CD4-positive, alpha-beta T cell (primary cell): ENCODE data around the gene COL9A1. TPM values are rescaled to one million over a fixed set of nuclear protein-coding genes. Genes with fewer than 3 reads are reported as not detected.
"Not testable (repeated sequence)": the region's sequence is repeated elsewhere in the genome, so short reads cannot be mapped to it uniquely, and the experiment has no call there.

ENCODE experiments used
- ATAC-seq: fragments of 200-7000 bp; cut with Tn5 transposase; one replicate; pipeline ENCODE4 v1.10.0; 2022; ENCODE audit warnings: mild to moderate bottlenecking; ENCODE audit not compliant: poor library complexity
- CTCF ChIA-PET: fragments of 350-600 bp; sonication (Branson Sonifier 250); formaldehyde crosslinking; loops from one replicate; lab custom pipeline; 2021; ENCODE audit warnings: antibody characterized with exemption, inconsistent platforms; lab: Charles Lee
- POLR2A ChIA-PET: fragments of 350-600 bp; sonication (Branson Sonifier 250); formaldehyde crosslinking; loops from one replicate; lab custom pipeline; 2021; ENCODE audit warnings: antibody characterized with exemption, inconsistent platforms; lab: Charles Lee
- DNase-seq, 14 experiments: peaks; one replicate each; pipeline ENCODE4 v3.0.0-alpha.2; 2013 to 2020; ENCODE audit warnings: mixed read lengths in 2 of 14
- H3K27ac ChIP-seq, 2 donors: one replicate each; pipeline versions ENCODE4 v1.5.1 to v1.7.0; 2013; ENCODE audit warnings: low read length in 2 of 2, low read depth in 1 of 2, mild to moderate bottlenecking in 1 of 2
- H3K27me3 ChIP-seq, 2 experiments: 1 replicate in 1 of 2; 2 replicates in 1 of 2; pipeline versions ENCODE4 v1.6.1 to v1.7.0; 2013; ENCODE audit warnings: low read length in 2 of 2, control low read depth in 1 of 2, mild to moderate bottlenecking in 1 of 2, moderate library complexity in 1 of 2; ENCODE audit not compliant: insufficient read depth in 2 of 2, control insufficient read depth in 1 of 2
- H3K36me3 ChIP-seq: one replicate; pipeline ENCODE4 v1.6.1; 2013; ENCODE audit warnings: low read length, control low read depth; ENCODE audit not compliant: insufficient read depth
- H3K4me1 ChIP-seq: one replicate; pipeline ENCODE4 v1.6.1; 2013; ENCODE audit warnings: low read length, control low read depth; ENCODE audit not compliant: insufficient read depth
- H3K4me3 ChIP-seq: one replicate; pipeline ENCODE4 v1.5.1; 2013; ENCODE audit warnings: mild to moderate bottlenecking, low read length, moderate library complexity
- H3K9me3 ChIP-seq, 2 experiments: 1 replicate in 1 of 2; 2 replicates in 1 of 2; pipeline versions ENCODE4 v1.6.1 to v1.7.0; 2013; ENCODE audit warnings: low read length in 2 of 2, mild to moderate bottlenecking in 2 of 2, control low read depth in 1 of 2, moderate library complexity in 1 of 2; ENCODE audit not compliant: control insufficient read depth in 1 of 2, insufficient read depth in 1 of 2
- H3K27ac Mint-ChIP-seq: one replicate; pipeline ENCODE4 v1.8.0; 2020; ENCODE audit warnings: mixed read lengths
- H3K27me3 Mint-ChIP-seq: one replicate; pipeline ENCODE4 v1.8.0; 2021; ENCODE audit warnings: mixed read lengths
- H3K36me3 Mint-ChIP-seq: one replicate; pipeline ENCODE4 v1.8.0; 2021; ENCODE audit warnings: low read depth, mixed read lengths
- H3K4me1 Mint-ChIP-seq: one replicate; pipeline ENCODE4 v1.8.0; 2021; ENCODE audit warnings: low read depth, mixed read lengths
- H3K4me3 Mint-ChIP-seq: one replicate; pipeline ENCODE4 v1.8.0; 2020; ENCODE audit warnings: mild to moderate bottlenecking, mixed read lengths
- H3K9me3 Mint-ChIP-seq: one replicate; pipeline ENCODE4 v1.8.0; 2020; ENCODE audit warnings: mixed read lengths
- CTCF ChIP-seq: fragments of 200-600 bp; IDR thresholded peaks from one replicate; pipeline ENCODE4 v1.8.0; 2022; ENCODE audit warnings: antibody characterized with exemption, mild to moderate bottlenecking
- intact Hi-C, 2 experiments: fragments of 100-400 bp; cut with DNase I in 1 of 2; cut with micrococcal nuclease in 1 of 2; formaldehyde crosslinking; loops; one replicate each; pipeline versions ENCODE4 v1.15.1 to v1.9.0; 2023 to 2025; cut with DNase I, micrococcal nuclease
- total RNA-seq, 174 experiments: library from RNA in 2 of 174; stranded (reverse) in 2 of 174; gene quantifications; one replicate each; pipeline ENCODE4 v1.2.3 and lab custom pipeline; 2021 to 2026

COL9A1 gene
- total RNA-seq, 2 experiments from 2014 or later, result not detected

- Mint-ChIP-seq H3K4me3 (no peak overlapping the region), H3K27me3 (peaks cover 51% of the 10 kb centered on the region), H3K4me1 (no peaks in the 10 kb centered on the region), H3K36me3 (no peaks in the 10 kb centered on the region), H3K27ac (no peak overlapping the region), H3K9me3 (peaks cover 8% of the 10 kb centered on the region)
- ATAC-seq, result no peak
- Histone ChIP-seq H3K9me3 (no peaks in the 10 kb centered on the region), H3K27ac (no peak overlapping the region), H3K36me3 (no peaks in the 10 kb centered on the region), H3K4me1 (no peaks in the 10 kb centered on the region), H3K4me3 (no peak overlapping the region), H3K27me3 (peaks cover 0 to 4% of the 10 kb centered on the region in 2 experiments)
- no peak for TF ChIP-seq CTCF
- ChIA-PET POLR2A (no interaction called here), CTCF (no interaction called here)
- intact Hi-C loops, result no loop called here
- DNase-seq, result no peak
These were observed 34.3 kb upstream of the COL9A1 start for GRCh38 chr6:70336996-70337742.

GRCh38 chr6:70327036-70327435, 24.2 kb upstream of the COL9A1 start:
- no peak for DNase-seq
- Mint-ChIP-seq H3K4me1 (no peaks in the 10 kb centered on the region), H3K27me3 (peaks cover 6% of the 10 kb centered on the region), H3K4me3 (no peak overlapping the region), H3K27ac (no peak overlapping the region), H3K36me3 (no peaks in the 10 kb centered on the region), H3K9me3 (peaks cover 2% of the 10 kb centered on the region)
- Histone ChIP-seq H3K9me3 (no peaks in the 10 kb centered on the region), H3K27me3 (no peaks in the 10 kb centered on the region), H3K4me1 (no peaks in the 10 kb centered on the region), H3K36me3 (no peaks in the 10 kb centered on the region), H3K4me3 (no peak overlapping the region), H3K27ac (no peak overlapping the region)
- no peak for TF ChIP-seq CTCF
- intact Hi-C loops, result no loop called here
- ChIA-PET CTCF (no interaction called here), POLR2A (interaction anchor here (0.5 kb wide), 1 partner anchor 332 kb away, joined by 3 read pairs; no protein-coding TSS in a partner anchor)
- ATAC-seq, result no peak

- no peaks in the 10 kb centered on the region for H3K9me3 Mint-ChIP-seq
- H3K27me3 Mint-ChIP-seq, result peaks cover 2% of the 10 kb centered on the region
- no peak for DNase-seq
- ChIA-PET CTCF (interaction anchor here (0.7 to 1.0 kb wide), 2 partner anchors 44 to 450 kb away, joined by 3 read pairs; no protein-coding TSS in a partner anchor), POLR2A (no interaction called here)
- H3K4me3 Mint-ChIP-seq, result no peak overlapping the region
- no peak for TF ChIP-seq CTCF
- intact Hi-C loops, result no loop called here
- no peaks in the 10 kb centered on the region for H3K9me3 ChIP-seq
- ATAC-seq, result no peak
- no peaks in the 10 kb centered on the region for H3K4me1 ChIP-seq
- H3K27ac Mint-ChIP-seq, result no peak overlapping the region
- H3K4me1 Mint-ChIP-seq, result no peaks in the 10 kb centered on the region
- no peaks in the 10 kb centered on the region for H3K36me3 ChIP-seq
- H3K27me3 ChIP-seq, result no peaks in the 10 kb centered on the region
- H3K4me3 ChIP-seq, result no peak overlapping the region
- no peaks in the 10 kb centered on the region for H3K36me3 Mint-ChIP-seq
- H3K27ac ChIP-seq, result no peak overlapping the region
These were observed 22.1 kb upstream of the COL9A1 start for GRCh38 chr6:70325009-70325408.

- H3K9me3 Mint-ChIP-seq, ATAC-seq, H3K4me3 ChIP-seq, H3K36me3 ChIP-seq, H3K4me1 ChIP-seq, H3K4me3 Mint-ChIP-seq, H3K27ac Mint-ChIP-seq, H3K36me3 Mint-ChIP-seq, DNase-seq, H3K27me3 ChIP-seq, CTCF ChIA-PET, H3K27ac ChIP-seq, POLR2A ChIA-PET, H3K9me3 ChIP-seq, H3K4me1 Mint-ChIP-seq: not testable (repeated sequence)
- peaks cover 28% of the 10 kb centered on the region for H3K27me3 Mint-ChIP-seq
- intact Hi-C loops, result loop anchor here in 1 of 2 experiments (10.0 kb wide), 1 partner anchor 1057 kb away; no protein-coding TSS in a partner anchor
These were observed 14.9 kb upstream of the COL9A1 start for GRCh38 chr6:70317799-70318198.
